ENCODE results near the gene FOXD2. TPM values are rescaled to one million over a fixed set of nuclear protein-coding genes. Genes with fewer than 3 reads are reported as not detected.

The FOXD2 gene
- total RNA-seq, result under 1 TPM; 0.20 to 0.36 TPM

GRCh38 chr1:47437447-47438164 is at the start of gene FOXD2:
TSS of gene FOXD2 (plus strand) at chr1:47438044. CDS start at chr1:47438136, 92 bp downstream.

DNA sequence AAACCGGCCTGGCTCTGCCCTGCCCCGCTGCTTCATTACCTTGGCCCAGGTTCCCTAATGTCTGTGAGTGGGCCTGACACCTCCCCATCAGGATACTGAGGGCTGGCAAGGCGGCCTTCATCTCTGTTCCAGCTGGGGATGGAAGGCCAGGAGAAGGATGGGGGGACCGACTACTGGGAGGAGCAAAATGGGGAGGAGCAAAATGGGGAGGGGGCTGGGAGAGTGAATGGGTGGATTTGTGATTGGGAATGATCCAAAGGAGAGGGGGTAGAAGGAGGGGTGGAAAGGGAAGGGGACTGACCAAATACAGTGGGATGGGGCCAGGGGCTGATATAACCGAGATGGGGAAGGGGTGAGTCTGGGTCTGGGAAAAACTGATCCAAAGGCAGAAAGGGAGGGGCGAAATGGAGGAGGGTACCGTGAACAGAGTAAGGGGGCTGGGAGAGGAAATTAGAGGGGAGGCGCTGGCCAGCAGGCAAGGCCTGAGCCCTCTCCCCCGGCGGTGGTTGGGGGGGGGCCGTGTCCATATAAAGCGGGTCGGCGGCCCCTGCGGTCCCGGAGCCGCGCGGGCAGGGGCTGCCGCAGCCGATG is 22.0 kb upstream of the FOXD2 start, which contains the start of gene FOXE3:
TSS of gene FOXE3 (plus strand) at position 558 of the 591 bp plus-strand sequence. CDS start at position 589, 31 bp downstream.

Other genes with a start within 250 kb of the FOXD2 start
- not detected for gene PDZK1IP1, start 248.0 kb upstream of the FOXD2 start, total RNA-seq
- gene TAL1, start 205.8 kb upstream of the FOXD2 start, total RNA-seq, result not detected
- gene STIL, start 123.9 kb upstream of the FOXD2 start, total RNA-seq, result 10 to 100 TPM; 31.1 to 33.2 TPM
- gene CMPK1, start 104.3 kb upstream of the FOXD2 start, total RNA-seq, result 100 to 1,000 TPM in 1 of 2 experiments, 10 to 100 TPM in 1; 99.5 to 102 TPM
- not detected for gene FOXE3, start 21.8 kb upstream of the FOXD2 start, total RNA-seq